ENCODE measurements around the gene GIPC1. TPM values are rescaled to one million over a fixed set of nuclear protein-coding genes. Genes with fewer than 3 reads are reported as not detected.

GIPC1 gene
- total and polyA plus RNA-seq, 7 donors, result 37.9 to 63.5 (median 45.3) TPM

DNA sequence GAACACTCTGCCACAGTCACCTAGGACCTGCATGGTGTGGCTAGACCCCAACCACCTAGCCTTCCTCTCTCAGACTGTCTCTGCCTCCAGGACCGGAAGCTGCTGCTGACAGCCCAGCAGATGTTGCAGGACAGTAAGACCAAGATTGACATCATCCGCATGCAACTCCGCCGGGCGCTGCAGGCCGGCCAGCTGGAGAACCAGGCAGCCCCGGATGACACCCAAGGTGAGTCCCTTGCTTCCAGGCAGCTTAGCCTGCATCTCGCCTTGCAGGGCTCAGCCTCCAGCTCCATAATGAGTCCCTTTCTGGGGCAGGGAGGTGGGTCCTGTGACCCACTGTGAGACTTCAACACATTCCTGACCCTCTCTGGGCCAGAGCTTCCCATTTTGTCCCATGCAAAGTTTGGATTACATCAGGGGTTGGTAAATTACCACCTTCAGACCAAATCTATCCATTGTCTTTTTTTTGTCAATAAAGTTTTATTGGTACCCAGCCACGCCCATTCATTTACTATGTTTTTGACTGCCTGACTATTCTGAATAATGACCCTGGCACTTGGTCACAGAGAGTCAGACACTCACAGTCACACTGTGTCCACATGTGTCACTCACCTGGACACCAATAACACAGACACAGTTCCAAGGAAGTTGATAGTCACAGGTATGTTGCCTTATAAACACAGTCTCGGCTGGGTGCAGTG lies 49.4 kb downstream of the GIPC1 start:
- TF ChIP-seq, protein P1, sequence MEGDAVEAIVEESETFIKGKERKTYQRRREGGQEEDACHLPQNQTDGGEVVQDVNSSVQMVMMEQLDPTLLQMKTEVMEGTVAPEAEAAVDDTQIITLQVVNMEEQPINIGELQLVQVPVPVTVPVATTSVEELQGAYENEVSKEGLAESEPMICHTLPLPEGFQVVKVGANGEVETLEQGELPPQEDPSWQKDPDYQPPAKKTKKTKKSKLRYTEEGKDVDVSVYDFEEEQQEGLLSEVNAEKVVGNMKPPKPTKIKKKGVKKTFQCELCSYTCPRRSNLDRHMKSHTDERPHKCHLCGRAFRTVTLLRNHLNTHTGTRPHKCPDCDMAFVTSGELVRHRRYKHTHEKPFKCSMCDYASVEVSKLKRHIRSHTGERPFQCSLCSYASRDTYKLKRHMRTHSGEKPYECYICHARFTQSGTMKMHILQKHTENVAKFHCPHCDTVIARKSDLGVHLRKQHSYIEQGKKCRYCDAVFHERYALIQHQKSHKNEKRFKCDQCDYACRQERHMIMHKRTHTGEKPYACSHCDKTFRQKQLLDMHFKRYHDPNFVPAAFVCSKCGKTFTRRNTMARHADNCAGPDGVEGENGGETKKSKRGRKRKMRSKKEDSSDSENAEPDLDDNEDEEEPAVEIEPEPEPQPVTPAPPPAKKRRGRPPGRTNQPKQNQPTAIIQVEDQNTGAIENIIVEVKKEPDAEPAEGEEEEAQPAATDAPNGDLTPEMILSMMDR (IDR thresholded peaks at IDR 0.05), result no peak
- intact Hi-C loops (cut with DNase I), result no loop called here
- no peak for ATAC-seq
- Histone ChIP-seq H3K9me3 (no peaks in the 10 kb centered on the region), H3K4me1 (no peaks in the 10 kb centered on the region), H3K27me3 (ENCODE audit: insufficient read depth in 3 of 3, low read length in 2 of 3) (no peaks in the 10 kb centered on the region), H3K4me3 (no peak overlapping the region), H3K36me3 (ENCODE audit: insufficient read depth in 1 of 2, low read depth in 1 of 2) (peaks cover 15 to 99% of the 10 kb centered on the region in 2 donors), H3K27ac (no peak overlapping the region)
- DNase-seq, result no peak
- WGBS, 3 donors, result 96 to 99% (median 97%) methylated on average over 10 of the region's 10 CpGs

DNA sequence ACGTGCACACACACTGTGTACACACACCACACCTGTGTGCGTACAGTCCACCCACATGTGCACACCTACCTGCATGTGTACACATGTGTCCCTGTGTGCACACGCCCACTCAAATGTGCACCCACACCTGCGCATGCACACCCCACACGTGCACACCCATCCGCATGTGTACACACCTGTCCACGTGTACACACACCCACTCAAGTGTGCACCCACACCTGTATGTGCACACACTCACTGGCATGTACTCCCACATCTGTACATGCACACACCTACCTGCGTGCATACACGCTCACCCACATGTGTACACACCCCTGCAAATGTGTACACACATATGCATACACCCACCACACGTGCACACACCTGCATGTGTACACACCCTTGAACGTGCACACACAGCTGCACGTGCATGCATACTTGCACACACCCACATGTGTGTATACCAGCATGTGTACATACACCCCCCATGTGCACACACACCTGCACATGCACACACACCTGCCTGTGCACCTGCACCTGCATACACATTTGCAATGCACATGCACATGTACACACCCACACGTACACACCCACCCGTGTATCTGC lies 52.2 kb downstream of the GIPC1 start:
- intact Hi-C loops (cut with DNase I), result no loop called here
- Histone ChIP-seq H3K4me3 (no peak overlapping the region), H3K9me3 (no peaks in the 10 kb centered on the region), H3K27ac (no peak overlapping the region), H3K4me1 (peaks cover 8% of the 10 kb centered on the region), H3K27me3 (ENCODE audit: insufficient read depth in 3 of 3, low read length in 2 of 3) (no peaks in the 10 kb centered on the region), H3K36me3 (ENCODE audit: insufficient read depth in 1 of 2, low read depth in 1 of 2) (peaks cover 18 to 78% of the 10 kb centered on the region in 2 donors)
- DNase-seq (no peak), ATAC-seq (no peak)
- WGBS, 3 donors, result 92 to 94% (median 94%) methylated on average over 14 of the region's 14 CpGs
- TF ChIP-seq, protein P1 (IDR thresholded peaks at IDR 0.05), result no peak

DNA sequence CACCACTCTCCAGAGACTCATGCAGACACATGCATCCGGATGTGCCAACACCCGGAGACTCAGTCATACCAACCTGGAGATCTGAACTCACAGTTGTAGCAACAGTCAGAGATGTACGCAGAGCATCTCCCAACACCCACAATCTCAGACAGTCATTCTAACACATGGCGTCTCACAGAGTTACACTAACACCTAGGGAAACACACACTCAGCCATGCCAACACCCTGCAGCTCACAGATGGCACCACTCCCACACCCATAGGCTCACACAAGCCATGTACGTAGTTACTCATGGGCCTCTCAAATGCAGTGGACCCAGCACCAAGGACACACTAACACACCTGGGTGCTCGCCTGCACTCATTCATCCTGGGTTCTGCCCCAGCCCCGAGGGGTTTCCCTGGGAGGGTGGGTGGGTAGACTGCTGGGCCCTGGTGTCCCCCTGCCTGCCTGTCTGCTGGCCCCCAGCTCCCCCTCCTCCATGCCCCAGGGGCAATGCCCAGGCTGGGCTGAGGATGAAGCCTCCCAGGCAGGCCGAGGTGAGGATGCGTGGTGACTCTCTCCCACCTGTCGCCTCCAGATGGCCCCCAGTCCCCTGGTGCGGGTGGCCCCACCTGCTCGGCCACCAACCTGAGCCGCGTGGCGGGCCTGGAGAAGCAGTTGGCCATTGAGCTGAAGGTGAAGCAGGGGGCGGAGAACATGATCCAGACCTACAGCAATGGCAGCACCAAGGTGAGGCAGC lies 52.9 kb downstream of the GIPC1 start:
- Histone ChIP-seq H3K27ac (no peak overlapping the region), H3K4me1 (peaks cover 8% of the 10 kb centered on the region), H3K27me3 (ENCODE audit: insufficient read depth in 3 of 3, low read length in 2 of 3) (no peaks in the 10 kb centered on the region), H3K9me3 (no peaks in the 10 kb centered on the region), H3K4me3 (no peak overlapping the region), H3K36me3 (ENCODE audit: insufficient read depth in 1 of 2, low read depth in 1 of 2) (peaks cover 18 to 72% of the 10 kb centered on the region in 2 donors)
- DNase-seq, result no peak
- TF ChIP-seq, protein P1 (IDR thresholded peaks at IDR 0.05), result no peak
- intact Hi-C loops (cut with DNase I), result no loop called here
- WGBS, 3 donors, result 92 to 96% (median 95%) methylated on average over 16 of the region's 16 CpGs
- no peak for ATAC-seq

DNA sequence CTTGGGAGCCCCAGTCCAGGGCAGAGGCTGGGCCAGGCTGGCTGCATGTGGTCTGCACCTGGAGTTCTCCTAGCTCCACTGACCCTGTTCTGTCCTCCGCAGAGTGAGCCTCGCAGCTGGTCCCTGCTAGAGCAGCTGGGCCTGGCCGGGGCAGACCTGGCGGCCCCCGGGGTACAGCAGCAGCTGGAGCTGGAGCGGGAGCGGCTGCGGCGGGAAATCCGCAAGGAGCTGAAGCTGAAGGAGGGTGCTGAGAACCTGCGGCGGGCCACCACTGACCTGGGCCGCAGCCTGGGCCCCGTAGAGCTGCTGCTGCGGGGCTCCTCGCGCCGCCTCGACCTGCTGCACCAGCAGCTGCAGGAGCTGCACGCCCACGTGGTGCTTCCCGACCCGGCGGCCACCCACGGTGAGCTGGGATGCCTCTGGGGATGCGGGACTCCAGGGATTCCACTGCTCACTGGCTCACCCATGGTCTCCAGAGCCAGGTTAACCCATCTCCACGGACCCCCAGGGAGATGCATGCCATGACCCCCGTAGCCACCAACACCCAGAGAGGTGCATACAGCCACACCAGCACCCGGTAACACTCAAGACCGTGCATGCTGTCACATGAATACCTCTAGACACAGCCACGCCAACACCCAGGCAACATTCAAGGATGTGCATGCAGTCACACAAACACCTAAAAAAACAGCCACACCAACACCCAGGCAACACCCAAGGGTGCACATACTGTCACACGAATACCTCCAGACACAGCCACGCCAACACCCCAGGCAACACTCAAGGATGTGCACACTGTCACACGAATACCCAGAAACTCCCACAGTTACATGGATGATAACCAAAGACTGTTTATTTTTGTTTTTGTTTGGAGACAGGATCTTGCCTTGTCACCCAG lies 54.6 kb downstream of the GIPC1 start:
- ATAC-seq (no peak), DNase-seq (no peak)
- H3K9me3 ChIP-seq, result no peaks in the 10 kb centered on the region
- 70 to 76% (median 73%) methylated on average over 30 to 34 of the region's 34 CpGs for WGBS, 3 donors
- H3K4me3 ChIP-seq, result no peak overlapping the region
- H3K27ac ChIP-seq, result no peak overlapping the region
- intact Hi-C loops (cut with DNase I), result no loop called here
- H3K27me3 ChIP-seq (ENCODE audit: insufficient read depth in 3 of 3, low read length in 2 of 3), result no peaks in the 10 kb centered on the region
- H3K4me1 ChIP-seq, result peaks cover 8% of the 10 kb centered on the region
- TF ChIP-seq, protein P1 (IDR thresholded peaks at IDR 0.05), result no peak
- peaks cover 18 to 56% of the 10 kb centered on the region in 2 donors for H3K36me3 ChIP-seq (ENCODE audit: insufficient read depth in 1 of 2, low read depth in 1 of 2)

Data from psoas muscle (tissue), 8 donors.